ENCODE data around the gene FBRS. TPM values are rescaled to one million over a fixed set of nuclear protein-coding genes. Genes with fewer than 3 reads are reported as not detected.

FBRS gene
- total RNA-seq, 1 donor from 2014 or later: 28.7 TPM

GRCh38 chr16:30678586-30678970 lies 20.3 kb downstream of the FBRS start:
- TF ChIP-seq, protein P1, sequence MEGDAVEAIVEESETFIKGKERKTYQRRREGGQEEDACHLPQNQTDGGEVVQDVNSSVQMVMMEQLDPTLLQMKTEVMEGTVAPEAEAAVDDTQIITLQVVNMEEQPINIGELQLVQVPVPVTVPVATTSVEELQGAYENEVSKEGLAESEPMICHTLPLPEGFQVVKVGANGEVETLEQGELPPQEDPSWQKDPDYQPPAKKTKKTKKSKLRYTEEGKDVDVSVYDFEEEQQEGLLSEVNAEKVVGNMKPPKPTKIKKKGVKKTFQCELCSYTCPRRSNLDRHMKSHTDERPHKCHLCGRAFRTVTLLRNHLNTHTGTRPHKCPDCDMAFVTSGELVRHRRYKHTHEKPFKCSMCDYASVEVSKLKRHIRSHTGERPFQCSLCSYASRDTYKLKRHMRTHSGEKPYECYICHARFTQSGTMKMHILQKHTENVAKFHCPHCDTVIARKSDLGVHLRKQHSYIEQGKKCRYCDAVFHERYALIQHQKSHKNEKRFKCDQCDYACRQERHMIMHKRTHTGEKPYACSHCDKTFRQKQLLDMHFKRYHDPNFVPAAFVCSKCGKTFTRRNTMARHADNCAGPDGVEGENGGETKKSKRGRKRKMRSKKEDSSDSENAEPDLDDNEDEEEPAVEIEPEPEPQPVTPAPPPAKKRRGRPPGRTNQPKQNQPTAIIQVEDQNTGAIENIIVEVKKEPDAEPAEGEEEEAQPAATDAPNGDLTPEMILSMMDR (IDR thresholded peaks at IDR 0.05): no peak
- TF ChIP-seq POLR2A (IDR thresholded peaks at IDR 0.05) (no peak), POLR2AphosphoS5 (IDR thresholded peaks at IDR 0.05; ENCODE audit: insufficient read depth in 1 of 2, low read depth in 1 of 2) (no peak)
- Histone ChIP-seq H3K9me3 (no peaks in the 10 kb centered on the region), H3K4me1 (no peaks in the 10 kb centered on the region), H3K27ac (no peak overlapping the region), H3K27me3 (no peaks in the 10 kb centered on the region), H3K36me3 (no peaks in the 10 kb centered on the region), H3K4me3 (no peak overlapping the region)
- no peak for DNase-seq (ENCODE audit: extremely low spot score in 2 of 2)
- intact Hi-C loops (cut with DNase I): no loop called here

GRCh38 chr16:30680326-30680725 lies 22.1 kb downstream of the FBRS start:
- Histone ChIP-seq H3K9me3 (no peaks in the 10 kb centered on the region), H3K27ac (no peak overlapping the region), H3K4me1 (no peaks in the 10 kb centered on the region), H3K27me3 (no peaks in the 10 kb centered on the region), H3K4me3 (no peak overlapping the region), H3K36me3 (no peaks in the 10 kb centered on the region)
- intact Hi-C loops (cut with DNase I): no loop called here
- DNase-seq (ENCODE audit: extremely low spot score in 2 of 2): no peak
- no peak for TF ChIP-seq POLR2A (IDR thresholded peaks at IDR 0.05)
- no peak for TF ChIP-seq POLR2AphosphoS5 (IDR thresholded peaks at IDR 0.05; ENCODE audit: insufficient read depth in 1 of 2, low read depth in 1 of 2)
- TF ChIP-seq, protein P1 (IDR thresholded peaks at IDR 0.05): no peak

DNA sequence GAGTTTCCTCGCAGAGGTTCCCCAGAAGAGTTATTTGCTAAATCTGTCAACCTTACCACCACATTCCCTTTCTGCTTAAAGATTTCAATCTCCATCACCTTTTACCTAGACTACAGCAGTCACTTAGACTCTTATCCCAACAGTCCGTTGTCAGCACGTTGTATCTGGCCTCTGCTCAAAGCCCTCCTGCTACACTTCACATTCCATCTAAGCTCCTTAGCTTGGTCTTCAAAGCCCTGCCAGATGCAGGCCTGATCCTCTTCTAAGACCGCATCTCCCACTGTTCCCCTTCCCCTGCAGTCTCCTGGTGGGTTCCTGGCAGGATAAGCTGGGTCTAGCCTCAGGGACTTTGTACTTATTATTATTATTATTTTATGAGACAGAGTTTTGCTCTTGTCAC lies 30.5 kb downstream of the FBRS start:
- intact Hi-C loops (cut with DNase I): no loop called here
- H3K4me3 ChIP-seq: no peak overlapping the region
- DNase-seq (ENCODE audit: extremely low spot score in 2 of 2): no peak
- no peak overlapping the region for H3K27ac ChIP-seq
- H3K9me3 ChIP-seq: no peaks in the 10 kb centered on the region
- no peaks in the 10 kb centered on the region for H3K27me3 ChIP-seq
- TF ChIP-seq POLR2A (IDR thresholded peaks at IDR 0.05) (no peak), POLR2AphosphoS5 (IDR thresholded peaks at IDR 0.05; ENCODE audit: insufficient read depth in 1 of 2, low read depth in 1 of 2) (no peak)
- TF ChIP-seq, protein P1 (IDR thresholded peaks at IDR 0.05): no peak
- H3K36me3 ChIP-seq: no peaks in the 10 kb centered on the region
- no peaks in the 10 kb centered on the region for H3K4me1 ChIP-seq

DNA sequence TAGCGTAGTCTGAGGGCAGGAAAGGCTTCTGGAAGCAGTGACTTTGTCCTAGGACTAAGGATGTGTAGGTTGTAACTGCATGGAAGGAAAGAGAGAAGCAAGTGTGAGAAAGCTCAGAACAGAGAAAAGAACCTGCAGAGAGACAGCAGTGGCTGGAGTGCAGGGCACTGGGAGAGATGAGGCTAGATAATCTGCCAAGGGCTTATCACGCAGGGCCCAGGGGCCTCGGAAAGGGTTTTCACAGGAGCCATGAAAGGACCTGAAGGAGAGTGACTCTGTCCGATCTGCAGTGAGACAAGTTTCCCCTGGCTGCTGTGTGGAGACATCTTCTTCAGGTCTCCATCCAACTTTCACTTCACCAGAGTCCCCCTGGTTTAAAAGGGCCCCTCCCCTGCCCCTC lies 33.7 kb downstream of the FBRS start:
- Histone ChIP-seq H3K27ac (no peak overlapping the region), H3K27me3 (no peaks in the 10 kb centered on the region), H3K36me3 (no peaks in the 10 kb centered on the region), H3K9me3 (no peaks in the 10 kb centered on the region), H3K4me3 (no peak overlapping the region), H3K4me1 (no peaks in the 10 kb centered on the region)
- TF ChIP-seq, protein P1 (IDR thresholded peaks at IDR 0.05): no peak
- no peak for TF ChIP-seq POLR2A (IDR thresholded peaks at IDR 0.05)
- no peak for TF ChIP-seq POLR2AphosphoS5 (IDR thresholded peaks at IDR 0.05; ENCODE audit: insufficient read depth in 1 of 2, low read depth in 1 of 2)
- intact Hi-C loops (cut with DNase I): no loop called here
- no peak for DNase-seq (ENCODE audit: extremely low spot score in 2 of 2)

DNA sequence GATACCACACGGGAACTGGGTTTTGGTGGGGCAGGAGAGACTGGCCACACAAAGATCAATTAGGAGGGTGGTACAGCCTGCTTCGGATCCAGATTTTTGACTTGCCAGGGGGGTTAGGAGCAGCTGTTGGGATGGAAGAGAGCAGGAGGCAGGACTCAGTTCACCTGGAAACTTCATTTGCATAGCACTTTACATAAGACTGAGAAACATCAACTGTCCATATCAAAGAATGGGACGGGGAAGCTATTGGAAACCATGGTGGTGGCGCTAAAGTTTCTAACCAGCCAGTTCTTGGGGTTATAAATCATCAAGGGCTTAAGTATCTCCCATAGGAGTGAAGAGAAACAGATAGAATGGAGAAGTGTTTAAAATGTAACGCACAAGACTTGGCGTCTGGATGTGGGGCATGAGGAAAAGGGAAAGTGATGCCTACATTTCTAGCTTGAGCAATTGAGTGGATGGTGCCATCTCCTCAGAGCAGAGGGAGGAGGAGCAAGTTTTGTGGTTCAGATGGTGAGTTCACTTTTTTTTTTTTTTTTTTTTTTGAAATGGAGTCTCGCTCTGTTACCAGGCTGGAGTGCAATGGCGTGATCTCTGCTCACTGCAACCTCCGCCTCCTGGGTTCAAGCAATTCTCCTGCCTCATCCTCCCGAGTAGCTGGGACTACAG lies 34.3 kb downstream of the FBRS start:
- H3K27me3 ChIP-seq: no peaks in the 10 kb centered on the region
- TF ChIP-seq, protein P1 (IDR thresholded peaks at IDR 0.05): no peak
- TF ChIP-seq POLR2AphosphoS5 (IDR thresholded peaks at IDR 0.05; ENCODE audit: insufficient read depth in 1 of 2, low read depth in 1 of 2) (no peak), POLR2A (IDR thresholded peaks at IDR 0.05) (no peak)
- intact Hi-C loops (cut with DNase I): no loop called here

More for the DNA sequence above, 34.3 kb downstream of the FBRS start:
- Histone ChIP-seq H3K9me3 (no peaks in the 10 kb centered on the region), H3K4me3 (no peak overlapping the region), H3K36me3 (no peaks in the 10 kb centered on the region), H3K27ac (no peak overlapping the region), H3K4me1 (peaks cover 5% of the 10 kb centered on the region)
- no peak for DNase-seq (ENCODE audit: extremely low spot score in 2 of 2)
